Kidney capillary endothelial cell (primary cell): ENCODE results near the gene HMGXB3.

Experiments used
- DNase-seq: peaks from one replicate; pipeline ENCODE4 v3.0.0-alpha.2; 2018; ENCODE audit warnings: low spot score

The HMGXB3 gene

DNA sequence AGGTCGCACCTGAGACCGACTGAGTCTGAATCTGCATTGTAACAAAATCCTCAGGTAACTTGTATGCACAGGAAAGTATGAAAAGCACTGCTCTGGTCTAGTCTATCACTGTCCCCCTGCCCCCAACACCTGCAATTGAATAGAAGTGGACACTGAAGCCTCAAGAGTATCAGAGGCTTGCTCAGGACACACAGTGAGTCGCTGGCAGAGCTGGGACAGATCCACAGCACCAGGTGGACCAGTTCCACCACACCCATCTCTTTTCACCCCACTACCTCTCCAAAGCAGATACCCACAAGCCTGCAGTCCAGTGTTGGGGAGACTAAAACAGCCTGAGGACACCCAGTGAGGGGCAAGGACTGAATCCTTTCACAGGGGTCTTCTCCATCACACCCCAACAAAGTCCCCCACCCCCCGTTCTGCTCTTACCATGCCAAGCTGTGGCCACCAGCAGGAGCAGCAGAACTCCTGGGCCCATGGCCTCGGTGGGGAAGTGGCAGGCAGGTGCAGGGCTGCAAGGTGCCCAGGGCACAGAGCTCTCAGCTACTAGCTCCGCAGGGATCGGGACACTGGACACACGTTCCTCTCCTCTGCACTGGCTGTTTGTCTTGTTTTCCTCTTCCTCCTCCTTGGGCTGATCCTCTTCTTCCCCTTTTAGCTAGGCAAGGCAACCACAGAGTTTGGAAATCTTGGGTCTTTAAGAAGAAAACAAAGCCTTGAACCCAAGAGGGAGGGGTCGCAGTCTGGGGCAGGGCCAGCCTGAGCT lies 85.6 kb downstream of the HMGXB3 start, which contains the start of gene CSF1R:
CSF1R (minus strand) TSS at position 605 of the 766 bp plus-strand sequence; CDS start at position 478, 127 bp downstream.
- no peak for DNase-seq

DNA sequence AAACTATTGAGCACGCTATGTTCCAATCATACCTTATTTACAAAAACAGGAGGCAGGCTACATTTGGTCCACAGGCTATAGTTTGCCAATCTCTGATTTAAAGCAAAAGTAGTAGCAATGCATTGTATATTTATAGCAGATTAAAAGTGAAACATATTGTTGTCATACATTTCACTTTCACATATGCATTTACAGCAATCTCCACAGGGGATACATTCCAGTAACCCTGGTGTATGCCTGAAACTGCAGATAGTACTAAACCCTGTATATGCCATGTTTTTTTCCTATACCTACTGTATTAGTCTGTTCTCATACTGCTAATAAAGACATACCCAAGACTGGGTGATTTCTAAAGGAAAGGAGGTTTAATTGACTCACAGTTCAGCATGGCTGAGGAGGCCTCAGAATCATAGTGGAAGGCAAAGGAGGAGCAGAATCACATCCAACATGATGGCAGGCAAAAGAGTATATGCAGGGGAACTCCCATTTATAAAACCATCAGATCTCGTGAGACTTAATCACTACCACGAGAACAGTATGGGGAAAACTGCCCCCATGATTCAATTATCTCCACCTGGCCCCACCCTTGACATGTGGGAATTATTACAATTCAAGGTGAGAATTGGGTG lies 91.7 kb downstream of the HMGXB3 start:
- DNase-seq: no peak

DNA sequence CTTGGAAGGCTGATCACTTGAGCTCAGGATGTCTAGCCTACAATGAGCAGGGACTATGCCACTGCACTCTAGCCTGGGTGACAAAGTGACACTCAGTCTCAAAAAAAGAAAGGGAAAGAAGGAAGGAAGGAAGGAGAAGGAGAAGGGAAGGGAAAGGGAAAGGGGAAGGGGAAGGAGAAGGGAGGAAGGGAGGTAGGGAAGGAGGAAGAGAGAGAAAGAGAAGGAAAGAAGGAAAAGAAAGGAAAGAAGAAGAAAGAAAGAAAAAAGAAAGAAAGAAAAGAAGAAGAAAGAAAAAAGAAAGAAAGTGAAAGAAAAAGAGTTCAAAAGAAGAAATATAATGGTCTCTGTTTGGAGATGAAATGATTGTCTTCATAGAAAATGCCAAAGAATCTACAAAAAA lies 96.6 kb downstream of the HMGXB3 start:
- no peak for DNase-seq

DNA sequence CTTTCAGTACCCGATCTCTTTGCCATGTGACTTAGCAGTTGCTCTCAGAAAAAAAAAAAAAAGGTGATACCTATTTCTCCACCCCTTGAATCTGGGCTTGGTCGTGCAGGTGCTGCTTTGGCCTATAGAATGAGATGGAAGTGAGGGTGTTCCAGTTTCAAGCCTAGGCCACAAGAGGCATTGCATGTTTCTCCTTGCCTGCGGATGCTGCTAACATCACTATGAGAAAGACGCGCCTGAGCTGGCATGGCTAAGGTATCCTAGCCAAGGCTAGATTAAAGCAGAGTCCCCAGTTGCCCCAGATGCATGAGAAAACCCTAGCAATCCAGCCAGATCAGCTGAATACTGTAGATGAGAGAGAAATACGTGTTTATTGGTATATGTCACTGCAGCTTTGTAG lies 100.5 kb downstream of the HMGXB3 start:
- DNase-seq: no peak
